NCI-H82 treated with DMSO at 0.1 percent for 48 hours (cell line): ENCODE data around the gene C20orf204.

Experiments
- DNase-seq: peaks from one replicate; lab custom pipeline; 2025; ENCODE audit not compliant: unreplicated experiment; lab: John Stamatoyannopoulos, UW

Gene C20orf204

GRCh38 chr20:64070244-64070993 is 34.4 kb downstream of the C20orf204 start:
- DNase-seq = no peak

GRCh38 chr20:64071341-64072332 is 35.7 kb downstream of the C20orf204 start:
- no peak for DNase-seq

GRCh38 chr20:64072498-64073063 is 36.6 kb downstream of the C20orf204 start:
- no peak for DNase-seq

GRCh38 chr20:64073476-64074183 is 37.6 kb downstream of the C20orf204 start:
- DNase-seq = no peak

- no peak for DNase-seq
Measured at GRCh38 chr20:64074184-64074789, 38.3 kb downstream of the C20orf204 start.

GRCh38 chr20:64074963-64075362 is 39.0 kb downstream of the C20orf204 start:
- DNase-seq = no peak

- no peak for DNase-seq
Measured at GRCh38 chr20:64075556-64075955, 39.6 kb downstream of the C20orf204 start.

GRCh38 chr20:64076061-64076997 is 40.3 kb downstream of the C20orf204 start:
- DNase-seq = no peak

- DNase-seq = no peak
Measured at GRCh38 chr20:64077094-64077493, 41.1 kb downstream of the C20orf204 start.

- no peak for DNase-seq
Measured at GRCh38 chr20:64077541-64077875, 41.5 kb downstream of the C20orf204 start.

- no peak for DNase-seq
Measured at GRCh38 chr20:64077876-64078551, 42.0 kb downstream of the C20orf204 start.

GRCh38 chr20:64078934-64079272 is 42.9 kb downstream of the C20orf204 start:
- no peak for DNase-seq

- peak; percentile 28 for DNase-seq
Measured at GRCh38 chr20:64079273-64080012, 43.5 kb downstream of the C20orf204 start, which contains the start of gene RGS19. TSS of gene RGS19 (minus strand) at chr20:64079518. CDS start at chr20:64076886, 2,632 bp downstream.

GRCh38 chr20:64080013-64080812 is 44.2 kb downstream of the C20orf204 start, which contains the start of gene OPRL1:
TSS of gene OPRL1 (plus strand) at chr20:64080082. CDS start at chr20:64092721, 12,639 bp downstream.
- no peak for DNase-seq

GRCh38 chr20:64080813-64081623 is 45.0 kb downstream of the C20orf204 start:
- no peak for DNase-seq

GRCh38 chr20:64081624-64081964 is 45.6 kb downstream of the C20orf204 start:
- DNase-seq = no peak
